Gastrocnemius medialis (tissue), 4 donors: ENCODE results near the gene MAL. TPM values are rescaled to one million over a fixed set of nuclear protein-coding genes. Genes with fewer than 3 reads are reported as not detected.

Source experiments
- ATAC-seq, 2 donors: fragments of 150-250 bp; one replicate each; pipeline ENCODE4 v1.9.1; 2016
- DNase-seq, 2 donors: peaks; one replicate each; pipeline ENCODE4 v3.0.0-alpha.2; 2019
- H3K27ac ChIP-seq, 4 donors: fragments of 200-600 bp; sonication (generic); 1 replicate in 1 of 4; 2 replicates in 3 of 4; pipeline ENCODE4 v1.5.1; 2016 to 2018; ENCODE audit warnings: mild to moderate bottlenecking in 2 of 4, moderate library complexity in 1 of 4
- H3K27me3 ChIP-seq, 3 donors: fragments of 200-600 bp; sonication (generic) in 2 of 3; 1 replicate in 1 of 3; 2 replicates in 2 of 3; pipeline versions ENCODE4 v1.5.1 to v1.6.0; 2016 to 2019; ENCODE audit warnings: mild to moderate bottlenecking in 1 of 3, moderate library complexity in 1 of 3
- H3K36me3 ChIP-seq, 2 donors: fragments of 200-600 bp; sonication (generic) in 1 of 2; one replicate each; pipeline ENCODE4 v1.5.1; 2017 to 2018
- H3K4me1 ChIP-seq, 2 donors: fragments of 200-600 bp; sonication (generic) in 1 of 2; one replicate each; pipeline ENCODE4 v1.5.1; 2016 to 2017; ENCODE audit warnings: mild to moderate bottlenecking in 2 of 2
- H3K4me3 ChIP-seq, 4 donors: fragments of 200-600 bp; sonication (generic) in 3 of 4; 1 replicate in 1 of 4; 2 replicates in 3 of 4; pipeline ENCODE4 v1.5.1; 2016 to 2019; ENCODE audit warnings: mild to moderate bottlenecking in 2 of 4
- H3K9me3 ChIP-seq, 3 donors: fragments of 200-600 bp; sonication (generic) in 2 of 3; 1 replicate in 1 of 3; 2 replicates in 2 of 3; pipeline ENCODE4 v1.5.1; 2016 to 2019
- POLR2A ChIP-seq, 2 donors: fragments of 450-650 bp; IDR thresholded peaks; one replicate each; pipeline ENCODE4 v1.6.1; 2017; ENCODE audit warnings: antibody characterized with exemption in 2 of 2, mild to moderate bottlenecking in 2 of 2, moderate library complexity in 2 of 2
- in situ Hi-C, 4 donors: fragments of 200-750 bp; cut with MboI; loops; one replicate each; pipeline versions ENCODE4 v1.15.0 to v1.8.0; 2017; ENCODE audit warnings: low sequenced_read_pairs in 4 of 4
- intact Hi-C: fragments of 100-400 bp; cut with DNase I; formaldehyde crosslinking; loops from one replicate; pipeline ENCODE4 v1.15.1; 2023; ENCODE audit warnings: low total_unique reads
- total RNA-seq, 4 donors: library from RNA; depleted of rRNA; stranded (reverse); fragments of >200 nt; gene quantifications; one replicate each; pipeline versions ENCODE4 v1.1.0 to v1.2.3, GENCODE V29; 2016
- TF ChIP-seq, protein P1 (sequence below), 5 experiments: fragments of 450-650 bp in 3 of 5; fragments of 200-600 bp in 2 of 5; sonication (generic) in 2 of 5; IDR thresholded peaks in 4 of 5; conservative IDR thresholded peaks in 1 of 5; 1 replicate in 4 of 5; 2 replicates in 1 of 5; pipeline ENCODE4 v1.5.1; 2016 to 2019; ENCODE audit warnings: antibody characterized with exemption in 5 of 5, mild to moderate bottlenecking in 3 of 5, moderate library complexity in 3 of 5

The MAL gene
- total RNA-seq, 4 donors from 2014 or later = 0.64 to 2.4 (median 0.87) TPM; not detected in 1

GRCh38 chr2:94980406-94980805, 45.1 kb upstream of the MAL start:
- in situ Hi-C loops (no loop called here), intact Hi-C loops (no loop called here)
- H3K9me3 ChIP-seq = no peaks in the 10 kb centered on the region
- H3K27ac ChIP-seq = no peak overlapping the region
- no peak overlapping the region for H3K4me3 ChIP-seq
- no peaks in the 10 kb centered on the region for H3K4me1 ChIP-seq
- TF ChIP-seq, protein P1, sequence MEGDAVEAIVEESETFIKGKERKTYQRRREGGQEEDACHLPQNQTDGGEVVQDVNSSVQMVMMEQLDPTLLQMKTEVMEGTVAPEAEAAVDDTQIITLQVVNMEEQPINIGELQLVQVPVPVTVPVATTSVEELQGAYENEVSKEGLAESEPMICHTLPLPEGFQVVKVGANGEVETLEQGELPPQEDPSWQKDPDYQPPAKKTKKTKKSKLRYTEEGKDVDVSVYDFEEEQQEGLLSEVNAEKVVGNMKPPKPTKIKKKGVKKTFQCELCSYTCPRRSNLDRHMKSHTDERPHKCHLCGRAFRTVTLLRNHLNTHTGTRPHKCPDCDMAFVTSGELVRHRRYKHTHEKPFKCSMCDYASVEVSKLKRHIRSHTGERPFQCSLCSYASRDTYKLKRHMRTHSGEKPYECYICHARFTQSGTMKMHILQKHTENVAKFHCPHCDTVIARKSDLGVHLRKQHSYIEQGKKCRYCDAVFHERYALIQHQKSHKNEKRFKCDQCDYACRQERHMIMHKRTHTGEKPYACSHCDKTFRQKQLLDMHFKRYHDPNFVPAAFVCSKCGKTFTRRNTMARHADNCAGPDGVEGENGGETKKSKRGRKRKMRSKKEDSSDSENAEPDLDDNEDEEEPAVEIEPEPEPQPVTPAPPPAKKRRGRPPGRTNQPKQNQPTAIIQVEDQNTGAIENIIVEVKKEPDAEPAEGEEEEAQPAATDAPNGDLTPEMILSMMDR (IDR thresholded peaks at IDR 0.05 in 4 of 5, conservative IDR thresholded peaks at IDR 0.05 in 1 of 5) = no peak
- no peak for TF ChIP-seq POLR2A (IDR thresholded peaks at IDR 0.05)
- no peak for ATAC-seq
- H3K27me3 ChIP-seq = peaks cover 0 to 16% (median 0%) of the 10 kb centered on the region in 3 donors
- no peak for DNase-seq
- no peaks in the 10 kb centered on the region for H3K36me3 ChIP-seq

- TF ChIP-seq POLR2A (IDR thresholded peaks at IDR 0.05) = no peak
- TF ChIP-seq, protein P1 (IDR thresholded peaks at IDR 0.05 in 4 of 5, conservative IDR thresholded peaks at IDR 0.05 in 1 of 5) = no peak
- intact Hi-C loops (no loop called here), in situ Hi-C loops (no loop called here)
- H3K4me1 ChIP-seq = no peaks in the 10 kb centered on the region
- H3K36me3 ChIP-seq = no peaks in the 10 kb centered on the region
- ATAC-seq (no peak), DNase-seq (no peak)
- H3K27ac ChIP-seq = no peak overlapping the region
- H3K9me3 ChIP-seq = no peaks in the 10 kb centered on the region
- H3K4me3 ChIP-seq = no peak overlapping the region
- H3K27me3 ChIP-seq = peaks cover 0 to 13% (median 0%) of the 10 kb centered on the region in 3 donors
Measured at GRCh38 chr2:94982156-94982555, 43.4 kb upstream of the MAL start.

- Histone ChIP-seq H3K4me1 (no peaks in the 10 kb centered on the region), H3K4me3 (no peak overlapping the region), H3K27me3 (peaks cover 0 to 13% (median 0%) of the 10 kb centered on the region in 3 donors), H3K9me3 (no peaks in the 10 kb centered on the region), H3K36me3 (no peaks in the 10 kb centered on the region), H3K27ac (no peak overlapping the region)
- TF ChIP-seq, protein P1 (IDR thresholded peaks at IDR 0.05 in 4 of 5, conservative IDR thresholded peaks at IDR 0.05 in 1 of 5) = no peak
- TF ChIP-seq POLR2A (IDR thresholded peaks at IDR 0.05) = no peak
- no peak for ATAC-seq
- in situ Hi-C loops = no loop called here
- intact Hi-C loops = no loop called here
- no peak for DNase-seq
Measured at GRCh38 chr2:94982675-94983074, 42.8 kb upstream of the MAL start.

- Histone ChIP-seq H3K36me3 (no peaks in the 10 kb centered on the region), H3K9me3 (no peaks in the 10 kb centered on the region), H3K27ac (no peak overlapping the region), H3K4me3 (no peak overlapping the region), H3K4me1 (no peaks in the 10 kb centered on the region), H3K27me3 (peaks cover 0 to 11% (median 0%) of the 10 kb centered on the region in 3 donors)
- ATAC-seq (no peak), DNase-seq (no peak)
- no peak for TF ChIP-seq POLR2A (IDR thresholded peaks at IDR 0.05)
- TF ChIP-seq, protein P1 (IDR thresholded peaks at IDR 0.05 in 4 of 5, conservative IDR thresholded peaks at IDR 0.05 in 1 of 5) = no peak
- intact Hi-C loops (no loop called here), in situ Hi-C loops (no loop called here)
Measured at GRCh38 chr2:94984964-94985575, 40.4 kb upstream of the MAL start.

DNA sequence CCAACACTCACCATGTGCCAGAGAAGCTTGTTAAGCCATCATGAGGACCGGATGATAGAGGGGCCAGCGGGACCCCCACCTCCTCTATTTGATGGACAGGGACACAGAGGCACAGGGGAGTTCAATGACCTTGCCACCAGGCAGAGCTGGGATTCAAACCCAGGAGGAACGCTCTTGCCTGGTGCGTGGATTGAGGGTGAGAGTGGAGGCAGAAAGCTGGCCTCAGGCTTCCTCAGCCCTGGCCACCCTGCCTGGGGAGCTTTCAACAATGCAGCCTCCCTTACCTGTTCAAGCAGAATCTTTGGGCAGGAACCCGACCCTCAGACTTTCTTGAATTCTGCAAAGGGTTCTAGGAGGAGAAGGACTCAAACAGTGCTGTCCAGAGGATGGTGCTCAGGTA, 39.9 kb upstream of the MAL start:
- intact Hi-C loops = no loop called here
- Histone ChIP-seq H3K9me3 (no peaks in the 10 kb centered on the region), H3K27ac (no peak overlapping the region), H3K36me3 (no peaks in the 10 kb centered on the region), H3K4me3 (no peak overlapping the region), H3K27me3 (peaks cover 0 to 11% (median 0%) of the 10 kb centered on the region in 3 donors), H3K4me1 (no peaks in the 10 kb centered on the region)
- in situ Hi-C loops = no loop called here
- DNase-seq (no peak), ATAC-seq (no peak)
- TF ChIP-seq, protein P1 (IDR thresholded peaks at IDR 0.05 in 4 of 5, conservative IDR thresholded peaks at IDR 0.05 in 1 of 5) = no peak
- TF ChIP-seq POLR2A (IDR thresholded peaks at IDR 0.05) = no peak
